HCT116 (cell line): ENCODE measurements around the gene CACNB1. TPM values are rescaled to one million over a fixed set of nuclear protein-coding genes. Genes with fewer than 3 reads are reported as not detected.

ENCODE experiments used
- ATAC-seq: fragments of 200-7000 bp; cut with Tn5 transposase; 2 replicates; pipeline ENCODE4 v1.9.1; 2020; ENCODE audit warnings: mild to moderate bottlenecking, moderate library complexity
- BruUV-seq: library from RNA; stranded (reverse); fragments of 400-500 nt; replicated peaks from 2 replicates; lab custom pipeline; 2021; lab: Mats Ljungman, UMichigan
- CTCF ChIA-PET: fragments of 300-600 bp; sonication (Branson Sonifier 250); formaldehyde crosslinking; loops from one replicate; lab custom pipeline; 2021; ENCODE audit warnings: antibody characterized with exemption; lab: Charles Lee
- POLR2A ChIA-PET: fragments of 300-600, 350-600 bp; sonication (Branson Sonifier 250); formaldehyde crosslinking; loops from one replicate; lab custom pipeline; 2021; ENCODE audit warnings: antibody characterized with exemption; lab: Charles Lee
- RAD21 ChIA-PET, 2 experiments: fragments of 300-600 bp; sonication (Branson Sonifier 250); formaldehyde crosslinking; loops; one replicate each; lab custom pipeline; 2023; ENCODE audit warnings: low total read pairs in 2 of 2; ENCODE audit not compliant: uncharacterized antibody in 2 of 2, unreplicated experiment in 2 of 2, low non-redundant PET in 1 of 2; lab: Charles Lee
- DNase-seq: peaks from one replicate; pipeline ENCODE4 v3.0.0-alpha.2; 2010; ENCODE audit warnings: low read depth, low spot score
- H2AFZ ChIP-seq: fragments of 200-600 bp; shearing (Covaris generic), sonication (generic); 2 replicates; pipeline ENCODE4 v1.6.1; 2017; ENCODE audit warnings: low read depth, mixed run types, mixed read lengths, antibody characterized with exemption, low read length; ENCODE audit not compliant: poor library complexity, severe bottlenecking
- H3K27ac ChIP-seq: 2 replicates; pipeline ENCODE4 v1.5.1; 2012; ENCODE audit warnings: low read depth, low read length
- H3K27me3 ChIP-seq: fragments of 200-600 bp; sonication (generic); 2 replicates; pipeline ENCODE4 v1.6.1; 2016; ENCODE audit warnings: mixed run types, low read length, mixed read lengths; ENCODE audit not compliant: insufficient read depth
- H3K36me3 ChIP-seq, 2 experiments: fragments of 200-500 bp in 1 of 2; fragments of 200-600 bp in 1 of 2; sonication (Bioruptor generic) in 1 of 2; sonication (generic) in 1 of 2; 2 replicates each; pipeline versions ENCODE4 v1.5.1 to v1.6.1; 2014 to 2016; ENCODE audit warnings: low read length in 2 of 2, inconsistent platforms in 1 of 2, mixed read lengths in 1 of 2, mixed run types in 1 of 2; ENCODE audit not compliant: insufficient read depth in 2 of 2, control insufficient read depth in 1 of 2
- H3K4me1 ChIP-seq, 2 experiments: fragments of 200-600 bp in 1 of 2; sonication (generic) in 1 of 2; 2 replicates each; pipeline versions ENCODE4 v1.5.1 to v1.6.1; 2012 to 2017; ENCODE audit warnings: low read length in 2 of 2, inconsistent platforms in 1 of 2, mild to moderate bottlenecking in 1 of 2, mixed read lengths in 1 of 2, mixed run types in 1 of 2, moderate library complexity in 1 of 2; ENCODE audit not compliant: insufficient read depth in 2 of 2, control insufficient read depth in 1 of 2
- H3K4me2 ChIP-seq: fragments of 200-600 bp; sonication (generic); 2 replicates; pipeline ENCODE4 v1.6.1; 2017; ENCODE audit warnings: mixed run types, low read length, mixed read lengths
- H3K4me3 ChIP-seq, 2 experiments: fragments of 200-600 bp in 1 of 2; sonication (generic) in 1 of 2; replicated peaks in 1 of 2; 2 replicates each; pipeline ENCODE4 v1.5.1; 2011 to 2016; ENCODE audit warnings: low read length in 2 of 2, control low read depth in 1 of 2, low read depth in 1 of 2, mild to moderate bottlenecking in 1 of 2, mixed read lengths in 1 of 2, mixed run types in 1 of 2
- H3K79me2 ChIP-seq: fragments of 200-600 bp; sonication (generic); 2 replicates; pipeline ENCODE4 v1.6.1; 2017; ENCODE audit warnings: mild to moderate bottlenecking, mixed run types, low read length, moderate library complexity, mixed read lengths; ENCODE audit not compliant: insufficient read depth
- H3K9ac ChIP-seq: fragments of 200-600 bp; sonication (generic); 2 replicates; pipeline ENCODE4 v1.6.1; 2016; ENCODE audit warnings: low read length, mixed read lengths
- H3K9me2 ChIP-seq: fragments of 200-600 bp; sonication (generic), shearing (Covaris generic); 2 replicates; pipeline ENCODE4 v1.6.1; 2017; ENCODE audit warnings: mixed run types, mild to moderate bottlenecking, moderate library complexity; ENCODE audit not compliant: insufficient read depth
- H3K9me3 ChIP-seq, 2 experiments: fragments of 200-500 bp in 1 of 2; fragments of 200-600 bp in 1 of 2; sonication (Bioruptor generic) in 1 of 2; sonication (generic) in 1 of 2; 2 replicates each; pipeline ENCODE4 v1.6.1; 2014 to 2017; ENCODE audit warnings: low read length in 2 of 2, mixed read lengths in 2 of 2, inconsistent platforms in 1 of 2, low read depth in 1 of 2, mild to moderate bottlenecking in 1 of 2, mixed run types in 1 of 2, moderate library complexity in 1 of 2; ENCODE audit not compliant: control insufficient read depth in 1 of 2, insufficient read depth in 1 of 2
- H4K20me1 ChIP-seq: fragments of 200-600 bp; sonication (generic), shearing (Covaris generic); 2 replicates; pipeline ENCODE4 v1.6.1; 2017; ENCODE audit warnings: mixed run types, mild to moderate bottlenecking, moderate library complexity; ENCODE audit not compliant: insufficient read depth
- CEBPB ChIP-seq: IDR thresholded peaks from 2 replicates; pipeline ENCODE4 v1.6.1; 2012; ENCODE audit warnings: low read depth
- EGR1 ChIP-seq: IDR thresholded peaks from 2 replicates; pipeline ENCODE4 v1.6.1; 2012; ENCODE audit warnings: low read depth
- ELF1 ChIP-seq: IDR thresholded peaks from 2 replicates; pipeline ENCODE4 v1.6.1; 2012; ENCODE audit warnings: low read depth, borderline replicate concordance
- EZH2 ChIP-seq: fragments of 200-600 bp; sonication (generic); IDR thresholded peaks from 2 replicates; pipeline ENCODE4 v1.6.1; 2017; ENCODE audit warnings: antibody characterized with exemption, mixed run types
- EZH2phosphoT487 ChIP-seq: fragments of 200-600 bp; IDR thresholded peaks from 2 replicates; pipeline ENCODE4 v1.6.1; 2018; ENCODE audit warnings: antibody characterized with exemption, borderline replicate concordance
- FOSL1 ChIP-seq: IDR thresholded peaks from 2 replicates; pipeline ENCODE4 v1.6.1; 2012; ENCODE audit warnings: low read depth
- POLR2A ChIP-seq: IDR thresholded peaks from 2 replicates; pipeline ENCODE4 v1.7.0; 2011; ENCODE audit warnings: borderline replicate concordance; ENCODE audit not compliant: insufficient read depth, insufficient read length; ENCODE audit errors: extremely low read depth
- POLR2AphosphoS5 ChIP-seq: IDR thresholded peaks from 2 replicates; pipeline ENCODE4 v1.6.1; 2011; ENCODE audit warnings: mild to moderate bottlenecking, low read depth, low read length, moderate library complexity
- RAD21 ChIP-seq: IDR thresholded peaks from 2 replicates; pipeline ENCODE4 v1.6.1; 2012; ENCODE audit warnings: low read depth, mild to moderate bottlenecking
- SIN3A ChIP-seq: IDR thresholded peaks from 2 replicates; pipeline ENCODE4 v1.6.1; 2012; ENCODE audit warnings: low read depth
- SP1 ChIP-seq: IDR thresholded peaks from 2 replicates; pipeline ENCODE4 v1.6.1; 2012; ENCODE audit warnings: low read depth
- SRF ChIP-seq: IDR thresholded peaks from 2 replicates; pipeline ENCODE4 v1.6.1; 2012; ENCODE audit warnings: low read depth
- TCF7L2 ChIP-seq: IDR thresholded peaks from 2 replicates; pipeline ENCODE4 v1.7.0; 2011; ENCODE audit warnings: borderline replicate concordance, inconsistent platforms; ENCODE audit not compliant: insufficient read depth, insufficient read length; ENCODE audit errors: extremely low read depth
- ZFX ChIP-seq: fragments of 450-650 bp; IDR thresholded peaks from 2 replicates; pipeline ENCODE4 v1.6.1; 2017
- ZNF274 ChIP-seq: fragments of 200-500 bp; sonication (Bioruptor generic); IDR thresholded peaks from 2 replicates; pipeline ENCODE4 v1.6.1; 2014; ENCODE audit warnings: mild to moderate bottlenecking, low read depth, low read length, inconsistent platforms
- intact Hi-C: fragments of 100-400 bp; cut with micrococcal nuclease; formaldehyde crosslinking; loops from 2 replicates; pipeline ENCODE4 v1.10.0; 2022
- total RNA-seq: library from RNA; stranded (reverse); gene quantifications from one replicate; pipeline ENCODE4 v1.2.1, GENCODE V29; 2021; ENCODE audit not compliant: unreplicated experiment
- TF ChIP-seq, protein P1 (sequence below): IDR thresholded peaks from 2 replicates; pipeline ENCODE4 v1.6.1; 2012
- TF ChIP-seq, protein P2 (sequence below), 3 experiments: fragments of 200-600 bp in 1 of 3; sonication (generic) in 1 of 3; IDR thresholded peaks in 2 of 3; conservative IDR thresholded peaks in 1 of 3; 2 replicates each; pipeline ENCODE4 v1.5.1; 2012 to 2017; ENCODE audit warnings: low read depth in 2 of 3, low read length in 2 of 3, antibody characterized with exemption in 1 of 3, borderline replicate concordance in 1 of 3, control low read depth in 1 of 3, mild to moderate bottlenecking in 1 of 3, mixed read lengths in 1 of 3, mixed run types in 1 of 3, moderate library complexity in 1 of 3; ENCODE audit not compliant: insufficient read depth in 1 of 3

Gene CACNB1
- total RNA-seq, 1 experiment from 2014 or later: 13.0 TPM

DNA sequence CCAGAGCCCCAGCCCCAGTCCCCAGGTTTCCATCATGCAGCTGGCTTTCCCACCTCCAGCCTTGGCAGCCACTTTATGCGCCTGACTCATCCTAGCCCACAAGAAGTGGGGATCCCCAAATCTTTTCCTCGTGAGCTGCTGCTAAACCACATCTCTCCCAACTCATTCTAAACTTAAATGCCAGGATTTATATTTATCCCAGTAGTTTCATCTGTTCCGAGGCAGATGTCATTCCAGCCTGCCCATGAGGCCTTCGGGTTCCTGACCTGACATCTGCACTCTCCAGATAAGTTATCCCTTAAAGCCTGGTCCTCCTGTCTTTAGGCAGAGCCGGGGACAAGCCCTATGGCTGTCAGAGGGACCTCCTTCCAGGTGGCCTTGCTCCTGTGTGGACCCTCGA lies 62.6 kb downstream of the CACNB1 start:
- H3K27me3 ChIP-seq: no peaks in the 10 kb centered on the region
- ChIA-PET RAD21 (no interaction called here), POLR2A (no interaction called here), CTCF (interaction anchor here (0.8 kb wide), 1 partner anchor 152 kb away, joined by 3 read pairs; no protein-coding TSS in a partner anchor)
- no peak overlapping the region for H2AFZ ChIP-seq
- H3K9me2 ChIP-seq: no peaks in the 10 kb centered on the region
- peaks cover 5 to 18% of the 10 kb centered on the region in 2 experiments; a peak in 3 of 4 replicates for H3K4me1 ChIP-seq
- intact Hi-C loops: no loop called here
- no peak overlapping the region for H3K4me3 ChIP-seq
- ATAC-seq (no peak), DNase-seq (no peak)
- H3K36me3 ChIP-seq: no peaks in the 10 kb centered on the region
- no peak overlapping the region for H3K9ac ChIP-seq
- H3K27ac ChIP-seq: no peak overlapping the region
- H3K4me2 ChIP-seq: no peak overlapping the region
- TF ChIP-seq ELF1 (no peak), SRF (no peak), ZNF274 (no peak), SIN3A (no peak), EZH2 (no peak), POLR2AphosphoS5 (no peak), POLR2A (no peak), RAD21 (no peak), EGR1 (no peak), FOSL1 (no peak), ZFX (no peak), CEBPB (no peak), EZH2phosphoT487 (no peak), TCF7L2 (no peak), SP1 (no peak)
- TF ChIP-seq, protein P1, sequence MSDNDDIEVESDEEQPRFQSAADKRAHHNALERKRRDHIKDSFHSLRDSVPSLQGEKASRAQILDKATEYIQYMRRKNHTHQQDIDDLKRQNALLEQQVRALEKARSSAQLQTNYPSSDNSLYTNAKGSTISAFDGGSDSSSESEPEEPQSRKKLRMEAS: no peak
- TF ChIP-seq, protein P2, sequence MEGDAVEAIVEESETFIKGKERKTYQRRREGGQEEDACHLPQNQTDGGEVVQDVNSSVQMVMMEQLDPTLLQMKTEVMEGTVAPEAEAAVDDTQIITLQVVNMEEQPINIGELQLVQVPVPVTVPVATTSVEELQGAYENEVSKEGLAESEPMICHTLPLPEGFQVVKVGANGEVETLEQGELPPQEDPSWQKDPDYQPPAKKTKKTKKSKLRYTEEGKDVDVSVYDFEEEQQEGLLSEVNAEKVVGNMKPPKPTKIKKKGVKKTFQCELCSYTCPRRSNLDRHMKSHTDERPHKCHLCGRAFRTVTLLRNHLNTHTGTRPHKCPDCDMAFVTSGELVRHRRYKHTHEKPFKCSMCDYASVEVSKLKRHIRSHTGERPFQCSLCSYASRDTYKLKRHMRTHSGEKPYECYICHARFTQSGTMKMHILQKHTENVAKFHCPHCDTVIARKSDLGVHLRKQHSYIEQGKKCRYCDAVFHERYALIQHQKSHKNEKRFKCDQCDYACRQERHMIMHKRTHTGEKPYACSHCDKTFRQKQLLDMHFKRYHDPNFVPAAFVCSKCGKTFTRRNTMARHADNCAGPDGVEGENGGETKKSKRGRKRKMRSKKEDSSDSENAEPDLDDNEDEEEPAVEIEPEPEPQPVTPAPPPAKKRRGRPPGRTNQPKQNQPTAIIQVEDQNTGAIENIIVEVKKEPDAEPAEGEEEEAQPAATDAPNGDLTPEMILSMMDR (IDR thresholded peaks at IDR 0.05 in 2 of 3, conservative IDR thresholded peaks at IDR 0.05 in 1 of 3; ENCODE audit: borderline replicate concordance in 1 of 3, insufficient read depth in 1 of 3, low read depth in 2 of 3, low read length in 2 of 3): no peak
- H4K20me1 ChIP-seq: no peaks in the 10 kb centered on the region
- no peaks in the 10 kb centered on the region for H3K9me3 ChIP-seq
- no TSS peak for BruUV-seq
- H3K79me2 ChIP-seq: no peaks in the 10 kb centered on the region
